Thyroid gland (tissue), 4 donors: Measurements from ENCODE around the gene HELB.

Experiments used
- POLR2A ChIP-seq, 2 donors: fragments of 450-650 bp; IDR thresholded peaks; one replicate each; pipeline ENCODE4 v1.6.1; 2017; ENCODE audit warnings: antibody characterized with exemption in 2 of 2, mild to moderate bottlenecking in 2 of 2, moderate library complexity in 1 of 2
- TF ChIP-seq, protein P1 (sequence below), 6 experiments: fragments of 200-600 bp in 3 of 6; fragments of 450-650 bp in 3 of 6; sonication (generic) in 3 of 6; IDR thresholded peaks; one replicate each; pipeline ENCODE4 v1.5.1; 2016 to 2019; ENCODE audit warnings: antibody characterized with exemption in 6 of 6, mild to moderate bottlenecking in 2 of 6, inconsistent platforms in 1 of 6, moderate library complexity in 1 of 6

DNA sequence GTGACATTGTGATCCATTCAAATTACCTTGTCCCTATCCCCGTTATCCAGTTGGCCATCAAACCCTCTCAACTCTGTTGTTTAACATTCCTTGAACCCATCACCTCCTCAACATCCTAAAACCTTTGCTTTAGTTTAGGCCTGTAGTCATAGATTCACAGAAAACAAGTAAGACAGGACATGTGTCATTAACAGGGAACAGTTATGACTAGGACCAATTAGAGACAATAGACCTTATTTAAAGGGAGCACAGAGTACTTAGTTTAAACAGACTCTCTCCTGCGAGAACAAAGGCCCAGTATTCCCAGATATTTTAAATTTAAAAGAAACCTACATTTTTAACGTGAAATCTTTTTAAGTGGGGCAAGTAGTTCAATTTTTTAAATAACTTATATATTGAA lies 20.0 kb upstream of the HELB start:
- TF ChIP-seq POLR2A (IDR thresholded peaks at IDR 0.05), result no peak
- TF ChIP-seq, protein P1, sequence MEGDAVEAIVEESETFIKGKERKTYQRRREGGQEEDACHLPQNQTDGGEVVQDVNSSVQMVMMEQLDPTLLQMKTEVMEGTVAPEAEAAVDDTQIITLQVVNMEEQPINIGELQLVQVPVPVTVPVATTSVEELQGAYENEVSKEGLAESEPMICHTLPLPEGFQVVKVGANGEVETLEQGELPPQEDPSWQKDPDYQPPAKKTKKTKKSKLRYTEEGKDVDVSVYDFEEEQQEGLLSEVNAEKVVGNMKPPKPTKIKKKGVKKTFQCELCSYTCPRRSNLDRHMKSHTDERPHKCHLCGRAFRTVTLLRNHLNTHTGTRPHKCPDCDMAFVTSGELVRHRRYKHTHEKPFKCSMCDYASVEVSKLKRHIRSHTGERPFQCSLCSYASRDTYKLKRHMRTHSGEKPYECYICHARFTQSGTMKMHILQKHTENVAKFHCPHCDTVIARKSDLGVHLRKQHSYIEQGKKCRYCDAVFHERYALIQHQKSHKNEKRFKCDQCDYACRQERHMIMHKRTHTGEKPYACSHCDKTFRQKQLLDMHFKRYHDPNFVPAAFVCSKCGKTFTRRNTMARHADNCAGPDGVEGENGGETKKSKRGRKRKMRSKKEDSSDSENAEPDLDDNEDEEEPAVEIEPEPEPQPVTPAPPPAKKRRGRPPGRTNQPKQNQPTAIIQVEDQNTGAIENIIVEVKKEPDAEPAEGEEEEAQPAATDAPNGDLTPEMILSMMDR (IDR thresholded peaks at IDR 0.05), result no peak
